IMR-90 (cell line): ENCODE data around the gene PIK3CA.

Experiments used
- CEBPB ChIP-seq: IDR thresholded peaks from 2 replicates; pipeline ENCODE4 v1.6.1; 2012; ENCODE audit warnings: low read depth, low read length, improper control_type of control experiment
- CTCF ChIP-seq: conservative IDR thresholded peaks from 2 replicates; pipeline ENCODE4 v1.5.1; 2012; ENCODE audit warnings: mild to moderate bottlenecking, low read depth, low read length, improper control_type of control experiment
- MAZ ChIP-seq: IDR thresholded peaks from 2 replicates; pipeline ENCODE4 v1.6.1; 2012; ENCODE audit warnings: low read depth, mild to moderate bottlenecking, low read length, improper control_type of control experiment, moderate library complexity, borderline replicate concordance
- RFX5 ChIP-seq: IDR thresholded peaks from 2 replicates; pipeline ENCODE4 v1.8.0; 2012; ENCODE audit warnings: low read depth, mild to moderate bottlenecking, low read length, moderate library complexity
- USF2 ChIP-seq: fragments of 150-350 bp; IDR thresholded peaks from 2 replicates; pipeline ENCODE4 v1.6.1; 2017; ENCODE audit warnings: mild to moderate bottlenecking, antibody characterized with exemption, low read length, low read depth

- no peak for TF ChIP-seq CTCF
- no peak for TF ChIP-seq MAZ
- no peak for TF ChIP-seq RFX5
- TF ChIP-seq CEBPB, result no peak
- no peak for TF ChIP-seq USF2
Measured at GRCh38 chr3:179147514-179147872, 664 bp upstream of the PIK3CA start.
